Cardiac muscle cell (in vitro differentiated cells and primary cell): ENCODE data around the gene COMMD1. TPM values are rescaled to one million over a fixed set of nuclear protein-coding genes. Genes with fewer than 3 reads are reported as not detected.

ENCODE experiments used
- DNase-seq, 2 donors: peaks; one replicate each; pipeline versions ENCODE4 v3.0.0 to v3.0.0-alpha.2; 2010 to 2017; ENCODE audit warnings: low read depth in 1 of 2, low spot score in 1 of 2
- H3K27ac ChIP-seq: fragments of 200-600 bp; sonication (generic); 2 replicates; pipeline ENCODE4 v1.5.1; 2016
- H3K27me3 ChIP-seq: fragments of 200-600 bp; sonication (generic); 2 replicates; pipeline ENCODE4 v1.6.0; 2016; ENCODE audit warnings: control low read depth
- H3K36me3 ChIP-seq: fragments of 200-600 bp; sonication (generic); 2 replicates; pipeline ENCODE4 v1.5.1; 2016; ENCODE audit warnings: control low read depth
- H3K4me1 ChIP-seq: fragments of 200-600 bp; sonication (generic); 2 replicates; pipeline ENCODE4 v1.8.1; 2017; ENCODE audit warnings: low read depth, mild to moderate bottlenecking, mixed run types
- H3K4me3 ChIP-seq: fragments of 200-600 bp; sonication (generic); 2 replicates; pipeline ENCODE4 v1.5.1; 2016; ENCODE audit warnings: mild to moderate bottlenecking
- H3K9me3 ChIP-seq: fragments of 200-600 bp; sonication (generic); 2 replicates; pipeline ENCODE4 v1.5.1; 2017; ENCODE audit warnings: low read depth, mild to moderate bottlenecking, control low read depth
- CTCF ChIP-seq: IDR thresholded peaks from 2 replicates; pipeline ENCODE4 v1.5.1; 2012; ENCODE audit warnings: low read depth, mild to moderate bottlenecking, low read length
- polyA plus RNA-seq: library from polyadenylated mRNA; unstranded; fragments of >200 nt; fragmentation: Nextera tagmentation; extraction: Ambion mirVana; gene quantifications from 2 replicates; pipeline ENCODE4 v1.2.1, GENCODE V29; 2016
- total RNA-seq: library from RNA; depleted of rRNA; stranded (reverse); fragments of >200 nt; gene quantifications from 2 replicates; pipeline ENCODE4 v1.2.3, GENCODE V29; 2016

The COMMD1 gene
- total and polyA plus RNA-seq, 2 experiments from 2014 or later = 36.1 to 94.0 TPM

GRCh38 chr2:61993422-61994024 is 88.0 kb downstream of the COMMD1 start:
- H3K36me3 ChIP-seq = no peaks in the 10 kb centered on the region
- no peak overlapping the region for H3K27ac ChIP-seq
- no peaks in the 10 kb centered on the region for H3K27me3 ChIP-seq
- H3K4me1 ChIP-seq = peaks cover 25% of the 10 kb centered on the region
- H3K4me3 ChIP-seq = no peak overlapping the region
- H3K9me3 ChIP-seq = no peaks in the 10 kb centered on the region
- DNase-seq = peak; percentile 34 to 72
- TF ChIP-seq CTCF = peak; percentile 84

GRCh38 chr2:61994531-61994930 is 89.1 kb downstream of the COMMD1 start:
- Histone ChIP-seq H3K9me3 (no peaks in the 10 kb centered on the region), H3K4me3 (no peak overlapping the region), H3K27ac (peak overlapping the region; percentile 70), H3K4me1 (peaks cover 25% of the 10 kb centered on the region), H3K36me3 (no peaks in the 10 kb centered on the region), H3K27me3 (no peaks in the 10 kb centered on the region)
- DNase-seq = no peak
- no peak for TF ChIP-seq CTCF

- TF ChIP-seq CTCF = no peak
- H3K36me3 ChIP-seq = no peaks in the 10 kb centered on the region
- H3K4me1 ChIP-seq = peaks cover 25% of the 10 kb centered on the region
- no peaks in the 10 kb centered on the region for H3K27me3 ChIP-seq
- peak overlapping the region; percentile 70 for H3K27ac ChIP-seq
- no peak overlapping the region for H3K4me3 ChIP-seq
- peak in 1 of 2 donors; percentile 33 for DNase-seq
- no peaks in the 10 kb centered on the region for H3K9me3 ChIP-seq
Measured at GRCh38 chr2:61995065-61995464, 89.6 kb downstream of the COMMD1 start.

GRCh38 chr2:61995515-61995914 is 90.0 kb downstream of the COMMD1 start:
- Histone ChIP-seq H3K27ac (peak overlapping the region; percentile 70), H3K9me3 (no peaks in the 10 kb centered on the region), H3K4me1 (peaks cover 25% of the 10 kb centered on the region), H3K36me3 (no peaks in the 10 kb centered on the region), H3K27me3 (no peaks in the 10 kb centered on the region), H3K4me3 (no peak overlapping the region)
- DNase-seq = peak in 1 of 2 donors; percentile 22
- TF ChIP-seq CTCF = no peak

- no peak for DNase-seq
- Histone ChIP-seq H3K9me3 (no peaks in the 10 kb centered on the region), H3K27me3 (no peaks in the 10 kb centered on the region), H3K4me1 (peaks cover 15% of the 10 kb centered on the region), H3K27ac (no peak overlapping the region), H3K36me3 (no peaks in the 10 kb centered on the region), H3K4me3 (no peak overlapping the region)
- no peak for TF ChIP-seq CTCF
Measured at GRCh38 chr2:61998426-61998825, 93.0 kb downstream of the COMMD1 start.
